K562 (cell line): Measurements from ENCODE around the gene CDCA5. TPM values are rescaled to one million over a fixed set of nuclear protein-coding genes. Genes with fewer than 3 reads are reported as not detected.

Experiments
- ATAC-seq: fragments of 200-7000 bp; cut with Tn5 transposase; 3 replicates; pipeline ENCODE4 v1.9.1; 2020; ENCODE audit warnings: moderate library complexity
- BruUV-seq: library from RNA; stranded (reverse); fragments of 400-500 nt; replicated peaks from 2 replicates; lab custom pipeline; 2021; lab: Mats Ljungman, UMichigan
- CTCF ChIA-PET: fragments of 300-600 bp; formaldehyde crosslinking; extraction: SDS; loops from one replicate; lab custom pipeline; 2021; ENCODE audit warnings: low intra/inter-chr PET ratio; lab: Yijun Ruan, JAX
- POLR2A ChIA-PET: fragments of 300-600, 350-650 bp; sonication (Branson Sonifier 250); formaldehyde crosslinking; extraction: SDS; loops from one replicate; lab custom pipeline; 2021; ENCODE audit warnings: antibody characterized with exemption, inconsistent platforms; lab: Yijun Ruan, JAX
- DNase-seq, 4 experiments: peaks; one replicate each; pipeline versions ENCODE4 v3.0.0 to v3.0.0-alpha.2; 2011 to 2018; ENCODE audit warnings: low spot score in 3 of 4, mixed read lengths in 3 of 4; ENCODE audit errors: extremely low read depth in 1 of 4
- FAIRE-seq: peaks from 2 replicates; lab custom pipeline; 2011; peaks lifted over from hg19 to GRCh38; lab: Jason Lieb, UNC
- H2AFZ ChIP-seq: 2 replicates; pipeline ENCODE4 v1.6.0; 2011; ENCODE audit warnings: low read depth, low read length, control low read depth, inconsistent platforms
- H3K27ac ChIP-seq: fragments of 200-600 bp; 3 replicates; pipeline ENCODE4 v1.8.0; 2011; ENCODE audit warnings: low read depth, mild to moderate bottlenecking, control low read depth, inconsistent platforms, low read length, moderate library complexity, mixed read lengths; ENCODE audit errors: extremely low read depth
- H3K27me3 ChIP-seq, 2 experiments: fragments of 300-600 bp in 1 of 2; 2 replicates in 1 of 2; 3 replicates in 1 of 2; pipeline versions ENCODE4 v1.6.0 to v1.8.0; 2011; ENCODE audit warnings: inconsistent platforms in 2 of 2, low read length in 2 of 2, mild to moderate bottlenecking in 1 of 2, mixed read lengths in 1 of 2, moderate library complexity in 1 of 2; ENCODE audit not compliant: control insufficient read depth in 2 of 2, insufficient read depth in 2 of 2
- H3K36me3 ChIP-seq: fragments of 300-600 bp; 3 replicates; pipeline ENCODE4 v1.8.0; 2011; ENCODE audit warnings: mild to moderate bottlenecking, low read length, inconsistent platforms; ENCODE audit not compliant: control insufficient read depth, insufficient read depth
- H3K4me1 ChIP-seq, 2 experiments: fragments of 200-600 bp in 1 of 2; replicated peaks in 1 of 2; 2 replicates in 1 of 2; 3 replicates in 1 of 2; pipeline versions ENCODE4 v1.5.1 to v1.8.0; 2011; ENCODE audit warnings: inconsistent platforms in 2 of 2, low read length in 2 of 2, mild to moderate bottlenecking in 1 of 2, mixed read lengths in 1 of 2, moderate library complexity in 1 of 2; ENCODE audit not compliant: control insufficient read depth in 2 of 2, insufficient read depth in 2 of 2
- H3K4me2 ChIP-seq: 2 replicates; pipeline ENCODE4 v1.6.1; 2011; ENCODE audit warnings: low read length, control low read depth, inconsistent platforms, mixed read lengths; ENCODE audit not compliant: insufficient read depth
- H3K4me3 ChIP-seq: fragments of 200-600 bp; sonication (generic), shearing (Covaris generic); 2 replicates; pipeline ENCODE4 v1.5.1; 2016; ENCODE audit warnings: control low read depth, inconsistent platforms
- H3K79me2 ChIP-seq: fragments of 200-600 bp; 3 replicates; pipeline ENCODE4 v1.8.0; 2011; ENCODE audit warnings: low read length, inconsistent platforms; ENCODE audit not compliant: control insufficient read depth, insufficient read depth
- H3K9ac ChIP-seq, 2 experiments: 2 replicates each; pipeline versions ENCODE4 v1.6.0 to v1.6.1; 2011; ENCODE audit warnings: low read depth in 2 of 2, low read length in 2 of 2, control low read depth in 1 of 2, inconsistent platforms in 1 of 2, mild to moderate bottlenecking in 1 of 2, mixed read lengths in 1 of 2; ENCODE audit not compliant: insufficient read depth in 1 of 2
- H3K9me1 ChIP-seq: one replicate; pipeline ENCODE4 v1.6.0; 2011; ENCODE audit warnings: inconsistent platforms, mild to moderate bottlenecking, low read length, moderate library complexity; ENCODE audit not compliant: control insufficient read depth, insufficient read depth
- H3K9me3 ChIP-seq: replicated peaks from 2 replicates; pipeline ENCODE4 v1.5.1; 2011; ENCODE audit warnings: low read depth, low read length, inconsistent platforms; ENCODE audit not compliant: control insufficient read depth, insufficient read depth
- H4K20me1 ChIP-seq: replicated peaks from 2 replicates; pipeline ENCODE4 v1.6.1; 2011; ENCODE audit warnings: low read length, inconsistent platforms, mixed read lengths; ENCODE audit not compliant: control insufficient read depth, insufficient read depth
- ADNP ChIP-seq: fragments of 200-800 bp; sonication (Bioruptor generic); IDR thresholded peaks from 2 replicates; pipeline ENCODE4 v1.6.1; 2016; ENCODE audit warnings: missing genetic modification characterization, missing compliant biosample characterization
- CHD4 ChIP-seq: fragments of 200-600 bp; sonication (generic); IDR thresholded peaks from 3 replicates; pipeline ENCODE4 v1.6.1; 2012; ENCODE audit warnings: low read depth, mild to moderate bottlenecking, mixed read lengths, low read length, inconsistent platforms; ENCODE audit not compliant: insufficient read depth, insufficient replicate concordance, poor library complexity, severe bottlenecking
- ETV5 ChIP-seq: sonication (generic); formaldehyde crosslinking; IDR thresholded peaks from 2 replicates; pipeline ENCODE4 v1.4.0; 2020; ENCODE audit warnings: low read depth, mild to moderate bottlenecking, missing genetic modification reagents
- FOS ChIP-seq: IDR thresholded peaks from 3 replicates; pipeline ENCODE4 v1.6.1; 2011; ENCODE audit not compliant: insufficient read length; ENCODE audit errors: extremely low read depth
- GATAD2B ChIP-seq: fragments of 450-650 bp; IDR thresholded peaks from 2 replicates; pipeline ENCODE4 v1.6.1; 2017; ENCODE audit warnings: mild to moderate bottlenecking, borderline replicate concordance
- RBM15 ChIP-seq: fragments of 200-400 bp; formaldehyde crosslinking; IDR thresholded peaks from 2 replicates; pipeline ENCODE4 v1.6.1; 2018; ENCODE audit warnings: mild to moderate bottlenecking, low read length, moderate library complexity; ENCODE audit not compliant: insufficient read depth
- SUPT5H ChIP-seq: fragments of 450-650 bp; IDR thresholded peaks from 2 replicates; pipeline ENCODE4 v1.6.1; 2016
- THRAP3 ChIP-seq: fragments of 450-650 bp; IDR thresholded peaks from 2 replicates; pipeline ENCODE4 v1.6.1; 2016; ENCODE audit warnings: mild to moderate bottlenecking, inconsistent platforms, borderline replicate concordance
- XRCC5 ChIP-seq: fragments of 200-400 bp; formaldehyde crosslinking; IDR thresholded peaks from 2 replicates; pipeline ENCODE4 v1.6.1; 2017; ENCODE audit warnings: low read depth, mild to moderate bottlenecking, low read length
- ZNF431 ChIP-seq: sonication (generic); formaldehyde crosslinking; IDR thresholded peaks from 2 replicates; pipeline ENCODE4 v1.8.0; 2022; ENCODE audit warnings: mild to moderate bottlenecking, missing genetic modification reagents
- WGBS: fragments of 100-300 bp; shearing (Covaris generic); methylation state at CpG from one replicate; pipeline ENCODE4 v1.1.6; 2016; ENCODE audit warnings: low coverage, mixed read lengths; ENCODE audit not compliant: insufficient coverage; ENCODE audit errors: missing lambda C conversion rate; 5-methylcytosine and 5-hydroxymethylcytosine counted together
- in situ Hi-C: fragments of 300-500 bp; cut with MboI; formaldehyde crosslinking; loops from 4 replicates; pipeline ENCODE4 v1.15.0; 2018; ENCODE audit warnings: inconsistent platforms, mixed read lengths
- intact Hi-C: fragments of 100-400 bp; cut with micrococcal nuclease; formaldehyde crosslinking; loops from 2 replicates; pipeline ENCODE4 v1.14.2; 2022
- polyA plus RNA-seq, 8 experiments: library from polyadenylated mRNA; depleted of rRNA in 4 of 8; stranded (reverse) in 5 of 8; unstranded in 3 of 8; fragments of >200 nt; fragmentation: Nextera tagmentation in 2 of 8; fragmentation: Illumina TruSeq in 1 of 8; extraction: Ambion mirVana in 2 of 8; extraction: Trizol in 1 of 8; gene quantifications; 2 replicates each; pipeline versions ENCODE4 v1.2.1 to v1.2.3, GENCODE V29; 2011 to 2014; ENCODE audit warnings: inconsistent platforms in 1 of 8, missing spikeins in 1 of 8
- total RNA-seq, 7 experiments: library from RNA; depleted of rRNA in 6 of 7; stranded (reverse); fragments of >200 nt in 6 of 7; fragmentation: Illumina TruSeq in 2 of 7; extraction: Trizol in 2 of 7; gene quantifications; 2 replicates each; pipeline versions ENCODE4 v1.2.1 to v1.2.3, GENCODE V29; 2011 to 2021; ENCODE audit warnings: low replicate concordance in 1 of 7
- TF ChIP-seq, protein P1 (sequence below): sonication (generic); formaldehyde crosslinking; IDR thresholded peaks from 2 replicates; pipeline ENCODE4 v1.8.1; 2023; ENCODE audit warnings: missing genetic modification reagents, mild to moderate bottlenecking, borderline replicate concordance
- TF ChIP-seq, protein P2 (sequence below): fragments of 250-450 bp; sonication (Bioruptor Pico); IDR thresholded peaks from 2 replicates; pipeline ENCODE4 v1.5.0; 2021; ENCODE audit warnings: mild to moderate bottlenecking, borderline replicate concordance
- TF ChIP-seq, protein P3 (sequence below): fragments of 250-450 bp; sonication (Bioruptor Pico); IDR thresholded peaks from 2 replicates; pipeline ENCODE4 v1.4.0; 2020; ENCODE audit warnings: mild to moderate bottlenecking, moderate library complexity

Gene CDCA5
- total and polyA plus RNA-seq, 9 of the 15 experiments (the other 6 are each of a cell fraction or from before 2014, with no cell fraction given) = 18.9 to 94.3 (median 64.6) TPM

DNA sequence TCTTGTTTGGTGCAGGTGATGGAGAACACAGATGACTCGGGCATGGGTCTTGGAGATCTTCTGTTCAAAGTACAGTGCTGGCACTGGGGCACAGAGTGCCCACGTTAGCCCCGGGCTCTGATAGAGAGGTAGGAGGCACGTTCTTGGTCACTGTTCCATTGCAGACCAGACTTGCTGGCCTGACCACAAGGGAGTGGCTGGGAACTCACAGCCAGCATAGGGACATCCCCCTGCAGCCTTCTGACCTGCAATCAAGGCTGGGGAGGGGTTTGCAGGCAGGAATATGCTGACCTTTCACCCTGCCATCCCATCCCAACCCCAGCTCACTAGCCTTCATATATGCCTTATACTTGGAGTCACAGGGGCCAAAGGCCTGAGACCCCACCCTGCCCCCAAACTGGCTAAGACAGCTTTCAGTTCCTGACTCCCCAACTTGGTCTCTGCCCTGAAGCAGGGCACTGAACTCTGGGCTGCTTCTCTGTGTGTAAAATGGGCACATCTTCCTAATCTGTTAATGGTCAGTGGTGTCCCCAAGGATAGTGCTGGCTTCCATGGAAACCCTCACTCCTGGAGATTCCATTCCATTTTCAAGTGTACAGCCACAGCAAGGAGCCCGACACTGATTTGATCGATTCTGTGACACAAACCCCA is 42.9 kb upstream of the CDCA5 start:
- ATAC-seq (no peak), FAIRE-seq (no peak), DNase-seq (peak in 1 of 4 experiments; percentile 15)
- H4K20me1 ChIP-seq = peaks cover 6% of the 10 kb centered on the region; the same call in 1 of the 2 replicates
- ChIA-PET POLR2A (interaction anchor here (0.6 to 1.3 kb wide), 4 partner anchors 10 to 154 kb away, joined by 3 to 4 read pairs (median 4); no protein-coding TSS in a partner anchor), CTCF (no interaction called here)
- no peaks in the 10 kb centered on the region for H3K9me1 ChIP-seq
- H3K9ac ChIP-seq = peak overlapping the region in 1 of 2 experiments; percentile 21; a peak in 1 of 4 replicates
- 86% methylated on average over 6 of the region's 6 CpGs for WGBS
- H2AFZ ChIP-seq = no peak overlapping the region
- in situ Hi-C loops (no loop called here), intact Hi-C loops (no loop called here)
- no peak overlapping the region for H3K4me2 ChIP-seq
- H3K79me2 ChIP-seq = peaks cover 42% of the 10 kb centered on the region
- no peaks in the 10 kb centered on the region for H3K9me3 ChIP-seq
- no peak overlapping the region for H3K27ac ChIP-seq
- peaks cover 78% of the 10 kb centered on the region for H3K36me3 ChIP-seq
- H3K27me3 ChIP-seq = no peaks in the 10 kb centered on the region
- H3K4me1 ChIP-seq = peaks cover 0 to 19% of the 10 kb centered on the region in 2 experiments; a peak in 4 of 5 replicates
- H3K4me3 ChIP-seq = no peak overlapping the region
- no TSS peak for BruUV-seq
- TF ChIP-seq ETV5 (CRISPR knock-in tag) (no peak), RBM15 (no peak), ZNF431 (no peak), SUPT5H (peak; percentile 56), ADNP (tag) (no peak), GATAD2B (no peak), XRCC5 (no peak), THRAP3 (no peak), CHD4 (no peak), FOS (no peak)
- TF ChIP-seq, protein P1, sequence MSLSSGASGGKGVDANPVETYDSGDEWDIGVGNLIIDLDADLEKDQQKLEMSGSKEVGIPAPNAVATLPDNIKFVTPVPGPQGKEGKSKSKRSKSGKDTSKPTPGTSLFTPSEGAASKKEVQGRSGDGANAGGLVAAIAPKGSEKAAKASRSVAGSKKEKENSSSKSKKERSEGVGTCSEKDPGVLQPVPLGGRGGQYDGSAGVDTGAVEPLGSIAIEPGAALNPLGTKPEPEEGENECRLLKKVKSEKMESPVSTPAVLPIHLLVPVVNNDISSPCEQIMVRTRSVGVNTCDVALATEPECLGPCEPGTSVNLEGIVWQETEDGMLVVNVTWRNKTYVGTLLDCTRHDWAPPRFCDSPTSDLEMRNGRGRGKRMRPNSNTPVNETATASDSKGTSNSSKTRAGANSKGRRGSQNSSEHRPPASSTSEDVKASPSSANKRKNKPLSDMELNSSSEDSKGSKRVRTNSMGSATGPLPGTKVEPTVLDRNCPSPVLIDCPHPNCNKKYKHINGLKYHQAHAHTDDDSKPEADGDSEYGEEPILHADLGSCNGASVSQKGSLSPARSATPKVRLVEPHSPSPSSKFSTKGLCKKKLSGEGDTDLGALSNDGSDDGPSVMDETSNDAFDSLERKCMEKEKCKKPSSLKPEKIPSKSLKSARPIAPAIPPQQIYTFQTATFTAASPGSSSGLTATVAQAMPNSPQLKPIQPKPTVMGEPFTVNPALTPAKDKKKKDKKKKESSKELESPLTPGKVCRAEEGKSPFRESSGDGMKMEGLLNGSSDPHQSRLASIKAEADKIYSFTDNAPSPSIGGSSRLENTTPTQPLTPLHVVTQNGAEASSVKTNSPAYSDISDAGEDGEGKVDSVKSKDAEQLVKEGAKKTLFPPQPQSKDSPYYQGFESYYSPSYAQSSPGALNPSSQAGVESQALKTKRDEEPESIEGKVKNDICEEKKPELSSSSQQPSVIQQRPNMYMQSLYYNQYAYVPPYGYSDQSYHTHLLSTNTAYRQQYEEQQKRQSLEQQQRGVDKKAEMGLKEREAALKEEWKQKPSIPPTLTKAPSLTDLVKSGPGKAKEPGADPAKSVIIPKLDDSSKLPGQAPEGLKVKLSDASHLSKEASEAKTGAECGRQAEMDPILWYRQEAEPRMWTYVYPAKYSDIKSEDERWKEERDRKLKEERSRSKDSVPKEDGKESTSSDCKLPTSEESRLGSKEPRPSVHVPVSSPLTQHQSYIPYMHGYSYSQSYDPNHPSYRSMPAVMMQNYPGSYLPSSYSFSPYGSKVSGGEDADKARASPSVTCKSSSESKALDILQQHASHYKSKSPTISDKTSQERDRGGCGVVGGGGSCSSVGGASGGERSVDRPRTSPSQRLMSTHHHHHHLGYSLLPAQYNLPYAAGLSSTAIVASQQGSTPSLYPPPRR (CRISPR knock-in tag) = no peak
- TF ChIP-seq, protein P2, sequence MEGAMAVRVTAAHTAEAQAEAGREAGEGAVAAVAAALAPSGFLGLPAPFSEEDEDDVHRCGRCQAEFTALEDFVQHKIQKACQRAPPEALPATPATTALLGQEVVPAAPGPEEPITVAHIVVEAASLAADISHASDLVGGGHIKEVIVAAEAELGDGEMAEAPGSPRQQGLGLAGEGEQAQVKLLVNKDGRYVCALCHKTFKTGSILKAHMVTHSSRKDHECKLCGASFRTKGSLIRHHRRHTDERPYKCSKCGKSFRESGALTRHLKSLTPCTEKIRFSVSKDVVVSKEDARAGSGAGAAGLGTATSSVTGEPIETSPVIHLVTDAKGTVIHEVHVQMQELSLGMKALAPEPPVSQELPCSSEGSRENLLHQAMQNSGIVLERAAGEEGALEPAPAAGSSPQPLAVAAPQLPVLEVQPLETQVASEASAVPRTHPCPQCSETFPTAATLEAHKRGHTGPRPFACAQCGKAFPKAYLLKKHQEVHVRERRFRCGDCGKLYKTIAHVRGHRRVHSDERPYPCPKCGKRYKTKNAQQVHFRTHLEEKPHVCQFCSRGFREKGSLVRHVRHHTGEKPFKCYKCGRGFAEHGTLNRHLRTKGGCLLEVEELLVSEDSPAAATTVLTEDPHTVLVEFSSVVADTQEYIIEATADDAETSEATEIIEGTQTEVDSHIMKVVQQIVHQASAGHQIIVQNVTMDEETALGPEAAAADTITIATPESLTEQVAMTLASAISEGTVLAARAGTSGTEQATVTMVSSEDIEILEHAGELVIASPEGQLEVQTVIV = no peak
- TF ChIP-seq, protein P3, sequence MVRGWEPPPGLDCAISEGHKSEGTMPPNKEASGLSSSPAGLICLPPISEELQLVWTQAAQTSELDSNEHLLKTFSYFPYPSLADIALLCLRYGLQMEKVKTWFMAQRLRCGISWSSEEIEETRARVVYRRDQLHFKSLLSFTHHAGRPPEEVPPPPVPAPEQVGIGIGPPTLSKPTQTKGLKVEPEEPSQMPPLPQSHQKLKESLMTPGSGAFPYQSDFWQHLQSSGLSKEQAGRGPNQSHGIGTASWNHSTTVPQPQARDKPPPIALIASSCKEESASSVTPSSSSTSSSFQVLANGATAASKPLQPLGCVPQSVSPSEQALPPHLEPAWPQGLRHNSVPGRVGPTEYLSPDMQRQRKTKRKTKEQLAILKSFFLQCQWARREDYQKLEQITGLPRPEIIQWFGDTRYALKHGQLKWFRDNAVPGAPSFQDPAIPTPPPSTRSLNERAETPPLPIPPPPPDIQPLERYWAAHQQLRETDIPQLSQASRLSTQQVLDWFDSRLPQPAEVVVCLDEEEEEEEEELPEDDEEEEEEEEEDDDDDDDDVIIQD (CRISPR knock-in tag) = no peak
